22Rv1 (cell line): ENCODE measurements around the gene CCL21.

Experiments
- CTCF ChIP-seq: fragments of 450-650 bp; IDR thresholded peaks from 2 replicates; pipeline ENCODE4 v1.5.1; 2017; ENCODE audit warnings: mild to moderate bottlenecking
- ZFX ChIP-seq: fragments of 450-650 bp; IDR thresholded peaks from 2 replicates; pipeline ENCODE4 v1.6.1; 2017; ENCODE audit warnings: antibody characterized with exemption, borderline replicate concordance

DNA sequence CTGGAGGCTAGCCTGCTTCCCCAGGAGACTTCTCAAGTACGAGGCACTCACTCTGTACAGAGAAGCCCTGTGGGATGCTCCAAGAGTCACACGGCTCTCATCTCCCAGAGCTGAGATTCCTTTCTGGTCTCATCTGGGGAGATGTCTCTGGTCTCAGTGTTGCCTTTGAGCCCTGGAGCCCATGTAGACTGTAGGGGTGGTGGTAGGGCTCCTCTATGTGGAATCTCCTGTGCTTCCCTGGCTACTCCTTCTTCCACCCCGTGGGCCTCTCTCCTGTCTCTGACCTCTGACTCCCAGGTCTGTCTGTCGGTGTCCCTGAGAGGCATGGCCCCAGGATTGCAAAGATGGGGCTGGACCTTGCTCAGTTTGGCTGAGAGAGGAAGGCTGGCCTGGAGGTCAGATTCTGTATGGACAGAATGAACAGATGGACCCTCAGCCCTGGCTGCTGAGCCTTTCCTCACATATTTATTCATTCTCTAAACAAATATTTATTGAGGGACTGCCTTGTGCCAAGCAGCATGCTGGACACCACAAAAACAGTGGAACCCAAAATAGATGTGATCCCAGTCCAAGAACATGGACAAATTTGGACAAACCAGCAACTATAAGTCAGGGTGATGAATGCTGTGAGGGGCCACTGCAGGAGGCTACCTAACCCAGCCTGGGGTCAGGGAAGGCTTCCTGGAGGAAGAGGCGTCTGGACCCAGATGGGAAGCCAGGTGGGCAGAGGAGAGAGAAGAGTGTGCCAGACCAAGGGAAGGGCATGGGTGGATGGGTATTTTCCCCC is 21.4 kb downstream of the CCL21 start:
- TF ChIP-seq CTCF (no peak), ZFX (no peak)
